ACC112 (cell line): ENCODE results near the gene GLMN.

ENCODE experiments used
- H2AFZ ChIP-seq: fragments of 200-600 bp; sonication (generic); one replicate; pipeline ENCODE4 v1.6.0; 2017; ENCODE audit warnings: antibody characterized with exemption, low read length; ENCODE audit not compliant: unreplicated experiment
- H3K27ac ChIP-seq: fragments of 200-600 bp; sonication (generic); 2 replicates; pipeline ENCODE4 v1.5.1; 2014; ENCODE audit warnings: low read depth, mild to moderate bottlenecking, antibody characterized with exemption, low read length, moderate library complexity
- H3K27me3 ChIP-seq: fragments of 200-600 bp; sonication (generic); 2 replicates; pipeline ENCODE4 v1.6.1; 2014; ENCODE audit warnings: mild to moderate bottlenecking, antibody characterized with exemption, low read length, moderate library complexity, mixed read lengths; ENCODE audit not compliant: insufficient read depth
- H3K36me3 ChIP-seq: fragments of 200-600 bp; sonication (generic); 2 replicates; pipeline ENCODE4 v1.6.1; 2016; ENCODE audit warnings: mild to moderate bottlenecking, antibody characterized with exemption, low read length, moderate library complexity, mixed read lengths; ENCODE audit not compliant: insufficient read depth
- H3K4me1 ChIP-seq: fragments of 200-600 bp; sonication (generic); one replicate; pipeline ENCODE4 v1.6.1; 2016; ENCODE audit warnings: low read length, mixed read lengths; ENCODE audit not compliant: insufficient read depth, unreplicated experiment, control insufficient read depth
- H3K4me3 ChIP-seq: fragments of 200-600 bp; sonication (generic); 2 replicates; pipeline ENCODE4 v1.5.1; 2014; ENCODE audit warnings: mild to moderate bottlenecking, low read depth, low read length
- H3K79me2 ChIP-seq: fragments of 200-600 bp; sonication (generic); one replicate; pipeline ENCODE4 v1.6.0; 2016; ENCODE audit warnings: low read length; ENCODE audit not compliant: control insufficient read depth, unreplicated experiment, insufficient read depth

The GLMN gene

GRCh38 chr1:92324784-92325183 lies 26.0 kb upstream of the GLMN start:
- Histone ChIP-seq H3K36me3 (peaks cover 47% of the 10 kb centered on the region), H3K79me2 (no peaks in the 10 kb centered on the region), H3K4me3 (no peak overlapping the region), H2AFZ (no peak overlapping the region), H3K27ac (no peak overlapping the region), H3K4me1 (no peaks in the 10 kb centered on the region), H3K27me3 (no peaks in the 10 kb centered on the region)

- H3K79me2 ChIP-seq, result no peaks in the 10 kb centered on the region
- H3K36me3 ChIP-seq, result peaks cover 47% of the 10 kb centered on the region
- no peak overlapping the region for H2AFZ ChIP-seq
- H3K4me3 ChIP-seq, result no peak overlapping the region
- H3K27ac ChIP-seq, result no peak overlapping the region
- H3K27me3 ChIP-seq, result no peaks in the 10 kb centered on the region
- no peaks in the 10 kb centered on the region for H3K4me1 ChIP-seq
These were observed 25.0 kb upstream of the GLMN start for GRCh38 chr1:92323473-92324453.

GRCh38 chr1:92317836-92318493 lies 19.2 kb upstream of the GLMN start:
- H3K36me3 ChIP-seq, result peaks cover 10% of the 10 kb centered on the region
- H3K79me2 ChIP-seq, result no peaks in the 10 kb centered on the region
- no peaks in the 10 kb centered on the region for H3K4me1 ChIP-seq
- no peaks in the 10 kb centered on the region for H3K27me3 ChIP-seq
- H2AFZ ChIP-seq, result no peak overlapping the region
- H3K27ac ChIP-seq, result no peak overlapping the region
- no peak overlapping the region for H3K4me3 ChIP-seq

GRCh38 chr1:92315766-92316599 lies 17.2 kb upstream of the GLMN start:
- Histone ChIP-seq H3K27ac (no peak overlapping the region), H3K36me3 (peaks cover 10% of the 10 kb centered on the region), H2AFZ (no peak overlapping the region), H3K4me3 (no peak overlapping the region), H3K27me3 (no peaks in the 10 kb centered on the region), H3K79me2 (no peaks in the 10 kb centered on the region), H3K4me1 (no peaks in the 10 kb centered on the region)

GRCh38 chr1:92314024-92314423 lies 15.2 kb upstream of the GLMN start:
- no peak overlapping the region for H2AFZ ChIP-seq
- no peak overlapping the region for H3K4me3 ChIP-seq
- no peaks in the 10 kb centered on the region for H3K4me1 ChIP-seq
- peaks cover 7% of the 10 kb centered on the region; the same call in 1 of the 2 replicates for H3K36me3 ChIP-seq
- no peak overlapping the region for H3K27ac ChIP-seq
- no peaks in the 10 kb centered on the region for H3K79me2 ChIP-seq
- H3K27me3 ChIP-seq, result no peaks in the 10 kb centered on the region

- Histone ChIP-seq H2AFZ (no peak overlapping the region), H3K27me3 (no peaks in the 10 kb centered on the region), H3K27ac (no peak overlapping the region), H3K79me2 (no peaks in the 10 kb centered on the region), H3K4me3 (no peak overlapping the region), H3K36me3 (peaks cover 13% of the 10 kb centered on the region), H3K4me1 (no peaks in the 10 kb centered on the region)
These were observed 11.4 kb upstream of the GLMN start for GRCh38 chr1:92310185-92310597.

GRCh38 chr1:92307980-92308379 lies 9.2 kb upstream of the GLMN start:
- Histone ChIP-seq H3K4me3 (no peak overlapping the region), H3K27me3 (no peaks in the 10 kb centered on the region), H2AFZ (no peak overlapping the region), H3K79me2 (no peaks in the 10 kb centered on the region), H3K27ac (no peak overlapping the region), H3K4me1 (no peaks in the 10 kb centered on the region), H3K36me3 (peaks cover 18% of the 10 kb centered on the region)

GRCh38 chr1:92306020-92306419 lies 7.2 kb upstream of the GLMN start:
- Histone ChIP-seq H3K36me3 (peaks cover 19% of the 10 kb centered on the region), H3K79me2 (peaks cover 3% of the 10 kb centered on the region), H3K4me3 (no peak overlapping the region), H2AFZ (no peak overlapping the region), H3K27ac (no peak overlapping the region), H3K27me3 (no peaks in the 10 kb centered on the region), H3K4me1 (peaks cover 4% of the 10 kb centered on the region)

GRCh38 chr1:92301021-92301420 lies 2.2 kb upstream of the GLMN start:
- Histone ChIP-seq H2AFZ (no peak overlapping the region), H3K36me3 (peaks cover 22% of the 10 kb centered on the region), H3K79me2 (peaks cover 29% of the 10 kb centered on the region), H3K27ac (no peak overlapping the region), H3K27me3 (no peaks in the 10 kb centered on the region), H3K4me1 (peaks cover 16% of the 10 kb centered on the region), H3K4me3 (no peak overlapping the region)

- peaks cover 16% of the 10 kb centered on the region for H3K4me1 ChIP-seq
- H3K27ac ChIP-seq, result no peak overlapping the region
- H2AFZ ChIP-seq, result peak overlapping the region; percentile 96
- H3K79me2 ChIP-seq, result peaks cover 29% of the 10 kb centered on the region
- peak overlapping the region; percentile 88 for H3K4me3 ChIP-seq
- 0 out of 2 replicates have a peak, but pooled peaks cover 16% of the 10 kb centered on the region for H3K36me3 ChIP-seq
- no peaks in the 10 kb centered on the region for H3K27me3 ChIP-seq
These were observed 827 bp upstream of the GLMN start for GRCh38 chr1:92299477-92300150.
